OCI-LY1 (cell line): Measurements from ENCODE around the gene NCAM1.

Experiments used
- H2AFZ ChIP-seq: fragments of 200-600 bp; sonication (generic), shearing (Covaris generic); 2 replicates; pipeline ENCODE4 v1.6.0; 2014; ENCODE audit warnings: antibody characterized with exemption, mild to moderate bottlenecking, low read length
- H3F3A ChIP-seq: fragments of 200-600 bp; sonication (generic), shearing (Covaris generic); 2 replicates; pipeline ENCODE4 v1.6.0; 2014; ENCODE audit warnings: mild to moderate bottlenecking, antibody characterized with exemption, low read length, moderate library complexity; ENCODE audit not compliant: insufficient read depth
- H3K27ac ChIP-seq: fragments of 200-600 bp; sonication (generic); 2 replicates; pipeline ENCODE4 v1.5.1; 2014; ENCODE audit warnings: low read length, mixed run types, mild to moderate bottlenecking, low read depth; ENCODE audit not compliant: poor library complexity, severe bottlenecking
- H3K27me3 ChIP-seq: fragments of 200-600 bp; sonication (generic); 2 replicates; pipeline ENCODE4 v1.6.0; 2014; ENCODE audit warnings: antibody characterized with exemption, mild to moderate bottlenecking, low read length, moderate library complexity; ENCODE audit not compliant: insufficient read depth
- H3K36me3 ChIP-seq: fragments of 200-600 bp; sonication (generic); 2 replicates; pipeline ENCODE4 v1.6.1; 2014; ENCODE audit warnings: mild to moderate bottlenecking, antibody characterized with exemption, low read length, moderate library complexity, mixed read lengths; ENCODE audit not compliant: insufficient read depth
- H3K4me1 ChIP-seq: fragments of 200-600 bp; sonication (generic); 2 replicates; pipeline ENCODE4 v1.5.1; 2014; ENCODE audit warnings: mild to moderate bottlenecking, low read length, moderate library complexity; ENCODE audit not compliant: insufficient read depth, severe bottlenecking
- H3K4me2 ChIP-seq: fragments of 200-600 bp; sonication (generic), shearing (Covaris generic); 2 replicates; pipeline ENCODE4 v1.6.1; 2014; ENCODE audit warnings: low read length
- H3K4me3 ChIP-seq: fragments of 200-600 bp; sonication (generic); 2 replicates; pipeline ENCODE4 v1.5.1; 2014; ENCODE audit warnings: low read length, low read depth, mild to moderate bottlenecking, mixed read lengths; ENCODE audit not compliant: poor library complexity, severe bottlenecking
- H3K79me2 ChIP-seq: fragments of 200-600 bp; shearing (Covaris generic); 2 replicates; pipeline ENCODE4 v1.6.1; 2016; ENCODE audit warnings: mixed run types, low read length, mixed read lengths; ENCODE audit not compliant: insufficient read depth
- H3K9ac ChIP-seq: fragments of 200-600 bp; sonication (generic), shearing (Covaris generic); 2 replicates; pipeline ENCODE4 v1.6.1; 2014; ENCODE audit warnings: mild to moderate bottlenecking, low read length, mixed read lengths
- H3K9me2 ChIP-seq: fragments of 200-600 bp; sonication (generic), shearing (Covaris generic); 2 replicates; pipeline ENCODE4 v1.6.1; 2014; ENCODE audit warnings: low read depth, mild to moderate bottlenecking, low read length, mixed read lengths
- H3K9me3 ChIP-seq: fragments of 200-600 bp; shearing (Covaris generic); 2 replicates; pipeline ENCODE4 v1.6.1; 2014; ENCODE audit warnings: low read length, mixed read lengths
- H4K20me1 ChIP-seq: fragments of 200-600 bp; sonication (generic), shearing (Covaris generic); 2 replicates; pipeline ENCODE4 v1.6.0; 2016; ENCODE audit warnings: mild to moderate bottlenecking, low read length; ENCODE audit not compliant: insufficient read depth
- CTCF ChIP-seq: fragments of 200-600 bp; sonication (generic), shearing (Covaris generic); IDR thresholded peaks from 2 replicates; pipeline ENCODE4 v1.5.1; 2017; ENCODE audit warnings: mild to moderate bottlenecking, antibody characterized with exemption, low read length, moderate library complexity, mixed read lengths
- EZH2 ChIP-seq: fragments of 200-600 bp; sonication (generic), shearing (Covaris generic); IDR thresholded peaks from 2 replicates; pipeline ENCODE4 v1.8.0; 2017; ENCODE audit warnings: borderline replicate concordance, mixed run types, mild to moderate bottlenecking, antibody characterized with exemption, low read length, moderate library complexity, mixed read lengths

Gene NCAM1

GRCh38 chr11:113189909-113190667, 228.9 kb downstream of the NCAM1 start:
- Histone ChIP-seq H3K27me3 (no peaks in the 10 kb centered on the region), H3K4me3 (no peak overlapping the region), H3K4me2 (no peak overlapping the region), H3K9ac (no peak overlapping the region), H3K4me1 (no peaks in the 10 kb centered on the region), H3K9me2 (no peaks in the 10 kb centered on the region), H3K36me3 (no peaks in the 10 kb centered on the region), H3K79me2 (no peaks in the 10 kb centered on the region), H4K20me1 (no peaks in the 10 kb centered on the region), H3K9me3 (no peaks in the 10 kb centered on the region), H3F3A (no peaks in the 10 kb centered on the region), H2AFZ (no peak overlapping the region), H3K27ac (no peak overlapping the region)
- TF ChIP-seq EZH2 = no peak
- no peak for TF ChIP-seq CTCF

GRCh38 chr11:113192121-113192925, 231.1 kb downstream of the NCAM1 start:
- H3K27ac ChIP-seq = no peak overlapping the region
- no peaks in the 10 kb centered on the region for H3K4me1 ChIP-seq
- no peaks in the 10 kb centered on the region for H3K9me2 ChIP-seq

GRCh38 chr11:113193016-113193415, 231.8 kb downstream of the NCAM1 start:
- H3K4me2 ChIP-seq = no peak overlapping the region
- H3K9me2 ChIP-seq = no peaks in the 10 kb centered on the region
- no peaks in the 10 kb centered on the region for H3K4me1 ChIP-seq
- no peaks in the 10 kb centered on the region for H3K9me3 ChIP-seq
- no peaks in the 10 kb centered on the region for H4K20me1 ChIP-seq
- H3K27ac ChIP-seq = no peak overlapping the region
- H3K36me3 ChIP-seq = no peaks in the 10 kb centered on the region
- H2AFZ ChIP-seq = no peak overlapping the region
- no peak overlapping the region for H3K4me3 ChIP-seq
- no peaks in the 10 kb centered on the region for H3F3A ChIP-seq
- no peak overlapping the region for H3K9ac ChIP-seq
- H3K79me2 ChIP-seq = no peaks in the 10 kb centered on the region
- no peaks in the 10 kb centered on the region for H3K27me3 ChIP-seq
- no peak for TF ChIP-seq CTCF
- no peak for TF ChIP-seq EZH2

More at GRCh38 chr11:113192121-113192925, 231.1 kb downstream of the NCAM1 start:
- Histone ChIP-seq H2AFZ (no peak overlapping the region), H3K9ac (no peak overlapping the region), H3K79me2 (no peaks in the 10 kb centered on the region), H3K36me3 (no peaks in the 10 kb centered on the region), H3K27me3 (no peaks in the 10 kb centered on the region), H3K4me2 (no peak overlapping the region), H4K20me1 (no peaks in the 10 kb centered on the region), H3F3A (no peaks in the 10 kb centered on the region), H3K9me3 (no peaks in the 10 kb centered on the region), H3K4me3 (no peak overlapping the region)
- TF ChIP-seq CTCF (no peak), EZH2 (no peak)
